ENCODE results near the gene C1orf115. TPM values are rescaled to one million over a fixed set of nuclear protein-coding genes. Genes with fewer than 3 reads are reported as not detected.
"Not testable (repeated sequence)": the region's sequence is repeated elsewhere in the genome, so short reads cannot be mapped to it uniquely, and the experiment has no call there.

The C1orf115 gene
- total RNA-seq, 1 experiment from 2014 or later = 5.3 TPM

- no peak for DNase-seq (ENCODE audit: low read depth)
These were observed 4.8 kb downstream of the C1orf115 start for GRCh38 chr1:220694866-220695382.

GRCh38 chr1:220695426-220695825 lies 5.3 kb downstream of the C1orf115 start:
- DNase-seq (ENCODE audit: low read depth) = no peak

GRCh38 chr1:220696226-220696862 lies 6.2 kb downstream of the C1orf115 start:
- no peak for DNase-seq (ENCODE audit: low read depth)

GRCh38 chr1:220696863-220697231 lies 6.7 kb downstream of the C1orf115 start:
- DNase-seq (ENCODE audit: low read depth) = peak; percentile 18

- DNase-seq (ENCODE audit: low read depth) = no peak
These were observed 7.2 kb downstream of the C1orf115 start for GRCh38 chr1:220697326-220697725.

- DNase-seq (ENCODE audit: low read depth) = no peak
These were observed 8.4 kb downstream of the C1orf115 start for GRCh38 chr1:220698607-220699016.

GRCh38 chr1:220699044-220699443 lies 8.9 kb downstream of the C1orf115 start:
- no peak for DNase-seq (ENCODE audit: low read depth)

- no peak for DNase-seq (ENCODE audit: low read depth)
These were observed 10.5 kb downstream of the C1orf115 start for GRCh38 chr1:220700556-220701179.

- DNase-seq (ENCODE audit: low read depth) = no peak
These were observed 11.8 kb downstream of the C1orf115 start for GRCh38 chr1:220701974-220702373.

- DNase-seq (ENCODE audit: low read depth) = no peak
These were observed 12.6 kb downstream of the C1orf115 start for GRCh38 chr1:220702733-220703270.

GRCh38 chr1:220703305-220703704 lies 13.1 kb downstream of the C1orf115 start:
- no peak for DNase-seq (ENCODE audit: low read depth)

GRCh38 chr1:220705782-220706181 lies 15.6 kb downstream of the C1orf115 start:
- DNase-seq (ENCODE audit: low read depth) = no peak

GRCh38 chr1:220706480-220706879 lies 16.3 kb downstream of the C1orf115 start:
- no peak for DNase-seq (ENCODE audit: low read depth)

- no peak for DNase-seq (ENCODE audit: low read depth)
These were observed 17.0 kb downstream of the C1orf115 start for GRCh38 chr1:220707160-220707559.

GRCh38 chr1:220708244-220708643 lies 18.1 kb downstream of the C1orf115 start:
- DNase-seq (ENCODE audit: low read depth) = no peak

- no peak for DNase-seq (ENCODE audit: low read depth)
These were observed 19.0 kb downstream of the C1orf115 start for GRCh38 chr1:220708936-220709801.

- DNase-seq (ENCODE audit: low read depth) = no peak
These were observed 20.2 kb downstream of the C1orf115 start for GRCh38 chr1:220710333-220710732.

- no peak for DNase-seq (ENCODE audit: low read depth)
These were observed 21.1 kb downstream of the C1orf115 start for GRCh38 chr1:220711056-220711809.

GRCh38 chr1:220715986-220716385 lies 25.8 kb downstream of the C1orf115 start:
- not testable (repeated sequence) for DNase-seq (ENCODE audit: low read depth)

GRCh38 chr1:220717800-220718640 lies 27.9 kb downstream of the C1orf115 start:
- DNase-seq (ENCODE audit: low read depth) = no peak

All from Daoy (cell line).